K562 (cell line): ENCODE results near the gene ADGRG1.

Experiments used
- KHSRP ChIP-seq: fragments of 450-650 bp; IDR thresholded peaks from 2 replicates; pipeline ENCODE4 v1.6.1; 2017
- POLR3G ChIP-seq: IDR thresholded peaks from 2 replicates; pipeline ENCODE4 v1.6.1; 2011; ENCODE audit not compliant: insufficient read length, insufficient replicate concordance; ENCODE audit errors: extremely low read depth
- ZFX ChIP-seq: sonication (generic); formaldehyde crosslinking; IDR thresholded peaks from 2 replicates; pipeline ENCODE4 v1.8.0; 2022; ENCODE audit warnings: mild to moderate bottlenecking, missing genetic modification reagents, moderate library complexity
- ZSCAN29 ChIP-seq: fragments of 450-650 bp; IDR thresholded peaks from 2 replicates; pipeline ENCODE4 v1.6.1; 2017
- TF ChIP-seq, protein P1 (sequence below): fragments of 250-450 bp; sonication (Bioruptor Pico); IDR thresholded peaks from 2 replicates; pipeline ENCODE4 v1.4.0; 2020; ENCODE audit warnings: borderline replicate concordance
- TF ChIP-seq, protein P2 (sequence below), 3 experiments: IDR thresholded peaks in 2 of 3; conservative IDR thresholded peaks in 1 of 3; 2 replicates each; pipeline ENCODE4 v1.5.1; 2011 to 2012; ENCODE audit warnings: low read length in 3 of 3, mild to moderate bottlenecking in 3 of 3, control low read depth in 2 of 3, improper control_type of control experiment in 1 of 3, inconsistent platforms in 1 of 3, low read depth in 1 of 3, mixed read lengths in 1 of 3, moderate library complexity in 1 of 3; ENCODE audit not compliant: insufficient read depth in 2 of 3
- TF ChIP-seq, protein P3 (sequence below): sonication (generic); formaldehyde crosslinking; IDR thresholded peaks from 2 replicates; pipeline ENCODE4 v1.9.0; 2022; ENCODE audit warnings: mild to moderate bottlenecking, missing genetic modification reagents

DNA sequence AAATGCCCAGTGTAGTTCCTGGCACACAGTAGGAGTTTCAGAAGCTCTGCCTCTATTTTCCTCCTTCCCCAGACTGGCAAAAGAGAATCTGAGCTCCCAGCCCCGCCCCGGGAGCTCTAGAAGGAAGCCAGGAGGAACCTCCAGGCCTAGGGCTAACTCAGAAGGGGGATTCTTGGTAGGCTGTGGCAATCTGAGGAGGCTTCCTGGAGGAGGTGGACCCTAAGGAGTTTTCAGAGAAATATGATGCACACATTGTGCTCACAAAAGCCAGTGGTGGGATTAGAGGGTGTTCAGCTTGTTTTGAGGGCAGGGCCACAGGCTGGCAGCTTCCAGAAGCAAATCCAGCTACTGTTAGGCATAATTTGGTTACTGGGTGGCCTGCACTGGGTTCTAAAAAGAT lies 10.0 kb downstream of the ADGRG1 start:
- TF ChIP-seq, protein P1, sequence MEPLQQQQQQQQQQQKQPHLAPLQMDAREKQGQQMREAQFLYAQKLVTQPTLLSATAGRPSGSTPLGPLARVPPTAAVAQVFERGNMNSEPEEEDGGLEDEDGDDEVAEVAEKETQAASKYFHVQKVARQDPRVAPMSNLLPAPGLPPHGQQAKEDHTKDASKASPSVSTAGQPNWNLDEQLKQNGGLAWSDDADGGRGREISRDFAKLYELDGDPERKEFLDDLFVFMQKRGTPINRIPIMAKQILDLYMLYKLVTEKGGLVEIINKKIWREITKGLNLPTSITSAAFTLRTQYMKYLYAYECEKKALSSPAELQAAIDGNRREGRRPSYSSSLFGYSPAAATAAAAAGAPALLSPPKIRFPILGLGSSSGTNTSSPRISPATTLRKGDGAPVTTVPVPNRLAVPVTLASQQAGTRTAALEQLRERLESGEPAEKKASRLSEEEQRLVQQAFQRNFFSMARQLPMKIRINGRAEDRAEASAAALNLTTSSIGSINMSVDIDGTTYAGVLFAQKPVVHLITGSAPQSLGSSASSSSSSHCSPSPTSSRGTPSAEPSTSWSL: no peak
- TF ChIP-seq, protein P2, sequence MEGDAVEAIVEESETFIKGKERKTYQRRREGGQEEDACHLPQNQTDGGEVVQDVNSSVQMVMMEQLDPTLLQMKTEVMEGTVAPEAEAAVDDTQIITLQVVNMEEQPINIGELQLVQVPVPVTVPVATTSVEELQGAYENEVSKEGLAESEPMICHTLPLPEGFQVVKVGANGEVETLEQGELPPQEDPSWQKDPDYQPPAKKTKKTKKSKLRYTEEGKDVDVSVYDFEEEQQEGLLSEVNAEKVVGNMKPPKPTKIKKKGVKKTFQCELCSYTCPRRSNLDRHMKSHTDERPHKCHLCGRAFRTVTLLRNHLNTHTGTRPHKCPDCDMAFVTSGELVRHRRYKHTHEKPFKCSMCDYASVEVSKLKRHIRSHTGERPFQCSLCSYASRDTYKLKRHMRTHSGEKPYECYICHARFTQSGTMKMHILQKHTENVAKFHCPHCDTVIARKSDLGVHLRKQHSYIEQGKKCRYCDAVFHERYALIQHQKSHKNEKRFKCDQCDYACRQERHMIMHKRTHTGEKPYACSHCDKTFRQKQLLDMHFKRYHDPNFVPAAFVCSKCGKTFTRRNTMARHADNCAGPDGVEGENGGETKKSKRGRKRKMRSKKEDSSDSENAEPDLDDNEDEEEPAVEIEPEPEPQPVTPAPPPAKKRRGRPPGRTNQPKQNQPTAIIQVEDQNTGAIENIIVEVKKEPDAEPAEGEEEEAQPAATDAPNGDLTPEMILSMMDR (IDR thresholded peaks at IDR 0.05 in 2 of 3, conservative IDR thresholded peaks at IDR 0.05 in 1 of 3; ENCODE audit: insufficient read depth in 2 of 3, low read depth in 1 of 3, low read length in 3 of 3): no peak
- TF ChIP-seq KHSRP (no peak), POLR3G (no peak), ZFX (CRISPR knock-in tag) (no peak), ZSCAN29 (no peak)
- TF ChIP-seq, protein P3, sequence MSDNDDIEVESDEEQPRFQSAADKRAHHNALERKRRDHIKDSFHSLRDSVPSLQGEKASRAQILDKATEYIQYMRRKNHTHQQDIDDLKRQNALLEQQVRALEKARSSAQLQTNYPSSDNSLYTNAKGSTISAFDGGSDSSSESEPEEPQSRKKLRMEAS (CRISPR knock-in tag): no peak
